Measurements from ENCODE around the gene RYR2.

Gene RYR2

DNA sequence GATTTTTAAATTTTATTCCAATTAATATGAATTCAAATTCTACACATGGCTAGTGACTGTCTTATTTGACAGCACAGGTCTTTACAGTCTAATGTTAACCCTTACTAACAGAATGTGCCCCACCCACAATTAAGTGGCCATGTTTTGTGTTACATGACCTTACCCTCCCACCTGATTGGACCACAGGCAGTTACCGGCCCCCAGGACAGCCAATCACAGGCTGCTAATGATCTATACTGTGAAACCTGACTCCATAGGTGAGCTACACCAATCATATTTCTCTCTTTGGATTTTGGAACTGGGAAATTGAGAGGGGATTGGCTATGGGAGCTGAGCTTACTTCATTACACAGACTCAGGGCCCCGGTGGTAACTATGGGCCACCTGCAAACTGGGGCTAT is 821.2 kb downstream of the RYR2 start:
- no peaks in the 10 kb centered on the region for H3K4me1 ChIP-seq (ENCODE audit: control insufficient read depth, insufficient read depth, low read length, poor library complexity, severe bottlenecking)
- DNase-seq = no peak

DNA sequence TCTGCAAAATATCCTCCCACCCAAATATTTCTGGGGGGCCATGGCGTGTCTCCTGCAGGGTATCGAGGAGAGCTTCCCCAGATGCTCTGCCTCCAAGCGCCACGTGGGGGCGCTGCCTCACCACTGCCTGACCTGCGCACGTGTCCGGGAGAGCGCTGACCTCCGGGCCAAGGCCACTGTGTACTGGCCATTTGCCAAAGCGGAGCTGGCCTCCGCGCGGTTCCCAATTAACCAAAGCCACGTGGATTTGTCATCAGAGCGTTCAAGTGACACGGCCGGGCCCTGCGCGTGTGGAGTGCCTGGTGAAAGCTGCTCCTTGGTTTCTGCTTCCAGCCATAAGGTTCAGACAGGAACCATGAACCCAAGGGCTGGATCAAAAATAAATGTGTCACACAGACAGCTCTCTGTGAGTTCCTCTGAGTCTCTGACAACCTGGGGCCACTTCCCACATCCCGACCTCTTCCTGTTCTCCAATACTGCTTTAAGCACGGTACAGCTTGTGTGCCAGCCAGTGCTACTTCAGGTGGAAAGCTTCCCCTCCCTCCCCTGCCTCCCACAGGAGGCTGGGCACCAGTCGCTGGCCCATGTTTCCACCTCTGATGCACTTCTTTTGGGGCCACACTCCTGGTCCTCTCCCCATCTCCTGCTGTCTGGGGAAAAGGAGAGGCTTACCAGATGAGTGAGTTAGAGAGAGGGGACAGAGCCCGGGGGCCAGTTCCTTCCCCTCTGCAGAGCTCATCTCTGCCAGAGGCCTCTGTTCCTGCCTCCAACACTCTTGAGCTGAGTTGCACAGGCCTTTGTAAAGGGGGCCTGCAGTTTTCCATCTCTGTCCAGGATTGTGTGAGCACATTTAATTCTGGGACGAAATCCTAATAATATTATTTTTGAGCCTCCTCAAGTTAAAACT is 822.6 kb downstream of the RYR2 start:
- Histone ChIP-seq H3K4me1 (ENCODE audit: control insufficient read depth, insufficient read depth, low read length, poor library complexity, severe bottlenecking) (no peaks in the 10 kb centered on the region), H3K4me3 (ENCODE audit: insufficient read depth, low read depth, low read length, poor library complexity, severe bottlenecking) (no peak overlapping the region), H3K27ac (ENCODE audit: insufficient read depth, low read length, poor library complexity, severe bottlenecking) (no peak overlapping the region), H3K36me3 (ENCODE audit: control insufficient read depth, insufficient read depth, low read length) (no peaks in the 10 kb centered on the region), H3K9me3 (ENCODE audit: control insufficient read depth, low read length) (no peaks in the 10 kb centered on the region), H3K27me3 (replicated peaks; ENCODE audit: control insufficient read depth, insufficient read depth, low read length, poor library complexity, severe bottlenecking) (no peaks in the 10 kb centered on the region)
- no peak for DNase-seq

More for the DNA sequence above, 821.2 kb downstream of the RYR2 start:
- Histone ChIP-seq H3K36me3 (ENCODE audit: control insufficient read depth, insufficient read depth, low read length) (no peaks in the 10 kb centered on the region), H3K9me3 (ENCODE audit: control insufficient read depth, low read length) (no peaks in the 10 kb centered on the region), H3K27ac (ENCODE audit: insufficient read depth, low read length, poor library complexity, severe bottlenecking) (no peak overlapping the region), H3K27me3 (replicated peaks; ENCODE audit: control insufficient read depth, insufficient read depth, low read length, poor library complexity, severe bottlenecking) (no peaks in the 10 kb centered on the region), H3K4me3 (ENCODE audit: insufficient read depth, low read depth, low read length, poor library complexity, severe bottlenecking) (no peak overlapping the region)

DNA sequence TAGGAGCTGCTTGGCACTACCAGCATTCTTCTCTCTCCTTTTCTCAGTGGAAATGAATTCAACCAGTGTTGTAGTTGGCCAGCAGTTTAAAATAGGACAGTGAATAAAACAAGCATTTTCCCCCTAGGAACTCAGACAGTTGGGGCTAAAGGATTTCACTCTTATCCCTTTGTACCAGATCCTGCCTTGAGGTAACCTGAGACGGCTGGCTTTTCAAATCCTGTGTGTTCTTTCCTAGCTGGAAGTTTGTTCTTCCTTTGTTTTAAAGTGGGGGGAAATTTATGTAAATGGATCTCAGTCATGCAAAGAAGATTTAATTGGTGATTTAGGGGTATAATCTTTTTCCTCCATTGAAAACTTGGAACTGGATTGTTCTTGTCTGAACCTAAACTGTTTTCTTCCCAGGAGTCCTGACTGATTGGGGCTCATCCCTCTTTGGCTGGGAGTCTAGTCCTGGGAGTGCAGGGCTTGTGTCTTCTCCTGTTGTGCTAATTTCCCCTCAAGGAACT is 825.5 kb downstream of the RYR2 start:
- Histone ChIP-seq H3K27me3 (replicated peaks; ENCODE audit: control insufficient read depth, insufficient read depth, low read length, poor library complexity, severe bottlenecking) (no peaks in the 10 kb centered on the region), H3K4me1 (ENCODE audit: control insufficient read depth, insufficient read depth, low read length, poor library complexity, severe bottlenecking) (no peaks in the 10 kb centered on the region), H3K4me3 (ENCODE audit: insufficient read depth, low read depth, low read length, poor library complexity, severe bottlenecking) (no peak overlapping the region), H3K9me3 (ENCODE audit: control insufficient read depth, low read length) (no peaks in the 10 kb centered on the region), H3K27ac (ENCODE audit: insufficient read depth, low read length, poor library complexity, severe bottlenecking) (no peak overlapping the region), H3K36me3 (ENCODE audit: control insufficient read depth, insufficient read depth, low read length) (no peaks in the 10 kb centered on the region)
- DNase-seq = no peak

- Histone ChIP-seq H3K4me1 (ENCODE audit: control insufficient read depth, insufficient read depth, low read length, poor library complexity, severe bottlenecking) (no peaks in the 10 kb centered on the region), H3K27me3 (replicated peaks; ENCODE audit: control insufficient read depth, insufficient read depth, low read length, poor library complexity, severe bottlenecking) (no peaks in the 10 kb centered on the region), H3K27ac (ENCODE audit: insufficient read depth, low read length, poor library complexity, severe bottlenecking) (no peak overlapping the region), H3K36me3 (ENCODE audit: control insufficient read depth, insufficient read depth, low read length) (no peaks in the 10 kb centered on the region), H3K9me3 (ENCODE audit: control insufficient read depth, low read length) (no peaks in the 10 kb centered on the region), H3K4me3 (ENCODE audit: insufficient read depth, low read depth, low read length, poor library complexity, severe bottlenecking) (no peak overlapping the region)
- no peak for DNase-seq
Measured at GRCh38 chr1:237868817-237869600, 827.0 kb downstream of the RYR2 start.

- H3K27ac ChIP-seq (ENCODE audit: insufficient read depth, low read length, poor library complexity, severe bottlenecking) = no peak overlapping the region
- DNase-seq = no peak
- H3K27me3 ChIP-seq (replicated peaks; ENCODE audit: control insufficient read depth, insufficient read depth, low read length, poor library complexity, severe bottlenecking) = no peaks in the 10 kb centered on the region
- H3K4me1 ChIP-seq (ENCODE audit: control insufficient read depth, insufficient read depth, low read length, poor library complexity, severe bottlenecking) = no peaks in the 10 kb centered on the region
- H3K36me3 ChIP-seq (ENCODE audit: control insufficient read depth, insufficient read depth, low read length) = no peaks in the 10 kb centered on the region
- H3K9me3 ChIP-seq (ENCODE audit: control insufficient read depth, low read length) = no peaks in the 10 kb centered on the region
- no peak overlapping the region for H3K4me3 ChIP-seq (ENCODE audit: insufficient read depth, low read depth, low read length, poor library complexity, severe bottlenecking)
Measured at GRCh38 chr1:237873487-237874211, 831.7 kb downstream of the RYR2 start.

DNA sequence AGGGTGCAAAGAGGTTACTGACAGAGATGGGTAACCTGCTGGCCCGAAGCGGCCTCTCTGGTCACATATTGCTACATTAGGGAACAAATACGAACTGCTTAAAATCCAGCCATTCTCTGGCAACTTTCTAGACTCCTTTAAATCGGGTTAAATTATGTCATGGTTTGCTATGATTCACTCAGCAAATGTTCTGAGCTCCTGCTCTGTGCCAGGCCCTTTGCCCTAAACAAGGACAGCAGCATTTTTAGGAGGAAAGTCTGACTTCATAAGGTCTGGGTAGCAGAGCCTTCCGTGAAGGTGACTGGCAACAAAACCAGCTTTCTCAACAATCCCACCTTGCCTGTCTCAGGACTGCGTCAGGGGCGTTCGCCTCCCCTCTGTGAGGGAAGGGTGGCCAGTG is 833.3 kb downstream of the RYR2 start:
- no peaks in the 10 kb centered on the region for H3K27me3 ChIP-seq (replicated peaks; ENCODE audit: control insufficient read depth, insufficient read depth, low read length, poor library complexity, severe bottlenecking)
- H3K9me3 ChIP-seq (ENCODE audit: control insufficient read depth, low read length) = no peaks in the 10 kb centered on the region
- no peak for DNase-seq
- H3K4me1 ChIP-seq (ENCODE audit: control insufficient read depth, insufficient read depth, low read length, poor library complexity, severe bottlenecking) = no peaks in the 10 kb centered on the region
- H3K36me3 ChIP-seq (ENCODE audit: control insufficient read depth, insufficient read depth, low read length) = no peaks in the 10 kb centered on the region
- H3K4me3 ChIP-seq (ENCODE audit: insufficient read depth, low read depth, low read length, poor library complexity, severe bottlenecking) = no peak overlapping the region
- no peak overlapping the region for H3K27ac ChIP-seq (ENCODE audit: insufficient read depth, low read length, poor library complexity, severe bottlenecking)

DNA sequence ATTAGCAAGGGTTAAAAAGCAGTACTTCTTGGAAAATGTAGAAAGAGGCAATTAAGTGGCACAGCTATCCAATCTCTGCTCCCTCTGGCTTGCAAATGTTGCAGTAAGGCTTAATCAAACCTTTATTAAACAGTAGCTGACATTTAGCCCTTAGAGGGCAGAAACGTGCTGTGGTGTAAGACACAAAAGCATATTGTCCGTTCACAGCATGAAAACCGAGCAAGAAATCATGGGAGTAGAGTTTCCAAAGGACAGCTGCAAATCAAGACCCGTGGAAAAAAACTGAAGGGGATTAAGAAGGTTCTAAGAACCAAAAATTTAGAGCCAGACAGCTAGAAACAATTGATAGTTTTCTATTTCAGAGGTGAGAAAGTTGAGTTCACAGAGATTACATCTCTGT is 835.6 kb downstream of the RYR2 start:
- H3K27me3 ChIP-seq (replicated peaks; ENCODE audit: control insufficient read depth, insufficient read depth, low read length, poor library complexity, severe bottlenecking) = no peaks in the 10 kb centered on the region
- H3K27ac ChIP-seq (ENCODE audit: insufficient read depth, low read length, poor library complexity, severe bottlenecking) = no peak overlapping the region
- DNase-seq = no peak
- no peak overlapping the region for H3K4me3 ChIP-seq (ENCODE audit: insufficient read depth, low read depth, low read length, poor library complexity, severe bottlenecking)
- H3K36me3 ChIP-seq (ENCODE audit: control insufficient read depth, insufficient read depth, low read length) = no peaks in the 10 kb centered on the region
- no peaks in the 10 kb centered on the region for H3K4me1 ChIP-seq (ENCODE audit: control insufficient read depth, insufficient read depth, low read length, poor library complexity, severe bottlenecking)
- no peaks in the 10 kb centered on the region for H3K9me3 ChIP-seq (ENCODE audit: control insufficient read depth, low read length)

DNA sequence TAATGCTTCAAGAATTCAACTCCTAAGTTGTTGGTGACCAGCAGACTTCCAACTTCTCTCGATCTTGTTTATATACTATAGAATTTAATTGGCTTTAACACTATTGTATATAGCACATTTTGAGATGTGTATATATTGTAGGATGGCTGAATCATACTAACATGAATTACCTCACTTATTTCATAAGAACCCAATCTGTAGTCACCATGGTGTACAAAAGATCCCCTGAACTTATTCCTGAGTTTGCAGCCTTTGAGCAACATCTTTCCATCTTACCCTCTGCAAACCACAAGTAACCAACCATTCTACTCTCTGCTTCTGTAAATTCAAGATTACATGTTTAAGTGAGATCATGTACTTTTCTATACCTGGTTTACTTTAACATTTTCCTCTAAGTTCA is 836.4 kb downstream of the RYR2 start:
- no peaks in the 10 kb centered on the region for H3K4me1 ChIP-seq (ENCODE audit: control insufficient read depth, insufficient read depth, low read length, poor library complexity, severe bottlenecking)
- H3K4me3 ChIP-seq (ENCODE audit: insufficient read depth, low read depth, low read length, poor library complexity, severe bottlenecking) = no peak overlapping the region
- no peaks in the 10 kb centered on the region for H3K9me3 ChIP-seq (ENCODE audit: control insufficient read depth, low read length)
- no peaks in the 10 kb centered on the region for H3K36me3 ChIP-seq (ENCODE audit: control insufficient read depth, insufficient read depth, low read length)
- no peak overlapping the region for H3K27ac ChIP-seq (ENCODE audit: insufficient read depth, low read length, poor library complexity, severe bottlenecking)
- no peaks in the 10 kb centered on the region for H3K27me3 ChIP-seq (replicated peaks; ENCODE audit: control insufficient read depth, insufficient read depth, low read length, poor library complexity, severe bottlenecking)
- no peak for DNase-seq

GRCh38 chr1:237879195-237879594 is 837.2 kb downstream of the RYR2 start:
- H3K27ac ChIP-seq (ENCODE audit: insufficient read depth, low read length, poor library complexity, severe bottlenecking) = no peak overlapping the region

More at GRCh38 chr1:237879195-237879594, 837.2 kb downstream of the RYR2 start:
- no peak overlapping the region for H3K4me3 ChIP-seq (ENCODE audit: insufficient read depth, low read depth, low read length, poor library complexity, severe bottlenecking)
- no peak for DNase-seq
- H3K4me1 ChIP-seq (ENCODE audit: control insufficient read depth, insufficient read depth, low read length, poor library complexity, severe bottlenecking) = no peaks in the 10 kb centered on the region
- no peaks in the 10 kb centered on the region for H3K9me3 ChIP-seq (ENCODE audit: control insufficient read depth, low read length)
- no peaks in the 10 kb centered on the region for H3K27me3 ChIP-seq (replicated peaks; ENCODE audit: control insufficient read depth, insufficient read depth, low read length, poor library complexity, severe bottlenecking)
- H3K36me3 ChIP-seq (ENCODE audit: control insufficient read depth, insufficient read depth, low read length) = no peaks in the 10 kb centered on the region
